ENCODE results near the gene CAMTA1. TPM values are rescaled to one million over a fixed set of nuclear protein-coding genes. Genes with fewer than 3 reads are reported as not detected.

CAMTA1 gene
- total RNA-seq, 1 experiment from 2014 or later: 50.3 TPM

- no peaks in the 10 kb centered on the region for H3K36me3 Mint-ChIP-seq (ENCODE audit: insufficient read depth, unreplicated experiment)
- no TSS peak for BruUV-seq (replicated peaks)
- H3K9me3 Mint-ChIP-seq (ENCODE audit: low read depth, unreplicated experiment): no peaks in the 10 kb centered on the region
- peaks cover 71% of the 10 kb centered on the region for H3K27me3 Mint-ChIP-seq (ENCODE audit: unreplicated experiment)
- DNase-seq: no peak
- TF ChIP-seq CTCF (IDR thresholded peaks at IDR 0.05; ENCODE audit: unreplicated experiment): no peak
- CTCF ChIA-PET: no interaction called here
- no peak overlapping the region for H3K27ac Mint-ChIP-seq (ENCODE audit: unreplicated experiment)
- no peaks in the 10 kb centered on the region for H3K4me1 Mint-ChIP-seq (ENCODE audit: low read depth, unreplicated experiment)
- H3K4me3 Mint-ChIP-seq (ENCODE audit: low read depth, unreplicated experiment): no peak overlapping the region
- intact Hi-C loops (cut with micrococcal nuclease; ENCODE audit: unreplicated experiment): no loop called here
Observed at GRCh38 chr1:7004181-7004580, 218.9 kb downstream of the CAMTA1 start.

GRCh38 chr1:7005762-7006161 is 220.5 kb downstream of the CAMTA1 start:
- CTCF ChIA-PET: no interaction called here
- no peaks in the 10 kb centered on the region for H3K9me3 Mint-ChIP-seq (ENCODE audit: low read depth, unreplicated experiment)
- no peak overlapping the region for H3K27ac Mint-ChIP-seq (ENCODE audit: unreplicated experiment)
- no peaks in the 10 kb centered on the region for H3K4me1 Mint-ChIP-seq (ENCODE audit: low read depth, unreplicated experiment)
- peaks cover 55% of the 10 kb centered on the region for H3K27me3 Mint-ChIP-seq (ENCODE audit: unreplicated experiment)
- no peak overlapping the region for H3K4me3 Mint-ChIP-seq (ENCODE audit: low read depth, unreplicated experiment)
- no peak for DNase-seq
- no peaks in the 10 kb centered on the region for H3K36me3 Mint-ChIP-seq (ENCODE audit: insufficient read depth, unreplicated experiment)
- TF ChIP-seq CTCF (IDR thresholded peaks at IDR 0.05; ENCODE audit: unreplicated experiment): no peak
- BruUV-seq (replicated peaks): no TSS peak
- intact Hi-C loops (cut with micrococcal nuclease; ENCODE audit: unreplicated experiment): no loop called here

GRCh38 chr1:7006996-7007871 is 222.0 kb downstream of the CAMTA1 start:
- no TSS peak for BruUV-seq (replicated peaks)
- Mint-ChIP-seq H3K4me1 (ENCODE audit: low read depth, unreplicated experiment) (no peaks in the 10 kb centered on the region), H3K9me3 (ENCODE audit: low read depth, unreplicated experiment) (no peaks in the 10 kb centered on the region), H3K36me3 (ENCODE audit: insufficient read depth, unreplicated experiment) (no peaks in the 10 kb centered on the region), H3K27ac (ENCODE audit: unreplicated experiment) (no peak overlapping the region), H3K27me3 (ENCODE audit: unreplicated experiment) (peaks cover 55% of the 10 kb centered on the region), H3K4me3 (ENCODE audit: low read depth, unreplicated experiment) (no peak overlapping the region)
- TF ChIP-seq CTCF (IDR thresholded peaks at IDR 0.05; ENCODE audit: unreplicated experiment): no peak
- no peak for DNase-seq
- CTCF ChIA-PET: no interaction called here
- intact Hi-C loops (cut with micrococcal nuclease; ENCODE audit: unreplicated experiment): no loop called here

- no peak for DNase-seq
- Mint-ChIP-seq H3K27me3 (ENCODE audit: unreplicated experiment) (peaks cover 61% of the 10 kb centered on the region), H3K9me3 (ENCODE audit: low read depth, unreplicated experiment) (no peaks in the 10 kb centered on the region), H3K4me1 (ENCODE audit: low read depth, unreplicated experiment) (no peaks in the 10 kb centered on the region), H3K36me3 (ENCODE audit: insufficient read depth, unreplicated experiment) (no peaks in the 10 kb centered on the region), H3K4me3 (ENCODE audit: low read depth, unreplicated experiment) (no peak overlapping the region), H3K27ac (ENCODE audit: unreplicated experiment) (no peak overlapping the region)
- no TSS peak for BruUV-seq (replicated peaks)
- intact Hi-C loops (cut with micrococcal nuclease; ENCODE audit: unreplicated experiment): no loop called here
- TF ChIP-seq CTCF (IDR thresholded peaks at IDR 0.05; ENCODE audit: unreplicated experiment): no peak
- CTCF ChIA-PET: no interaction called here
Observed at GRCh38 chr1:7007902-7008301, 222.6 kb downstream of the CAMTA1 start.
